HG03060 (cell line): Measurements from ENCODE around the gene ST6GALNAC1.

Source experiments
- ATAC-seq: cut with Tn5 transposase; IDR thresholded peaks from one replicate; pipeline ENCODE4 v1.9.1; 2021; ENCODE audit warnings: low read depth, moderate number of reproducible peaks; ENCODE audit not compliant: unreplicated experiment

The ST6GALNAC1 gene

GRCh38 chr17:76584427-76585032, 59.0 kb downstream of the ST6GALNAC1 start:
- ATAC-seq: no peak

- ATAC-seq: no peak
These were observed 60.9 kb downstream of the ST6GALNAC1 start for GRCh38 chr17:76582660-76583059.

- no peak for ATAC-seq
These were observed 62.0 kb downstream of the ST6GALNAC1 start for GRCh38 chr17:76581515-76581914.

GRCh38 chr17:76579281-76579680, 64.3 kb downstream of the ST6GALNAC1 start:
- ATAC-seq: no peak

GRCh38 chr17:76578376-76578775, 65.2 kb downstream of the ST6GALNAC1 start:
- no peak for ATAC-seq

- no peak for ATAC-seq
These were observed 65.7 kb downstream of the ST6GALNAC1 start for GRCh38 chr17:76577876-76578275.

- ATAC-seq: no peak
These were observed 67.4 kb downstream of the ST6GALNAC1 start for GRCh38 chr17:76576189-76576588.

- ATAC-seq: no peak
These were observed 68.0 kb downstream of the ST6GALNAC1 start for GRCh38 chr17:76575570-76575969.
